SK-N-MC (cell line): ENCODE measurements around the gene C20orf96.

Source experiments
- EZH2 ChIP-seq: fragments of 200-600 bp; sonication (generic); IDR thresholded peaks from one replicate; pipeline ENCODE4 v1.6.1; 2017; ENCODE audit warnings: antibody characterized with exemption
- POLR2AphosphoS5 ChIP-seq: IDR thresholded peaks from 2 replicates; pipeline ENCODE4 v1.6.1; 2012; ENCODE audit warnings: mild to moderate bottlenecking, low read depth, low read length, borderline replicate concordance

GRCh38 chr20:334578-334977 is 44.0 kb upstream of the C20orf96 start:
- TF ChIP-seq POLR2AphosphoS5 (no peak), EZH2 (no peak)
